ENCODE measurements around the gene TIGAR. TPM values are rescaled to one million over a fixed set of nuclear protein-coding genes. Genes with fewer than 3 reads are reported as not detected.

Gene TIGAR
- total and polyA plus RNA-seq, 3 donors from 2014 or later = 5.1 to 14.6 (median 14.2) TPM

DNA sequence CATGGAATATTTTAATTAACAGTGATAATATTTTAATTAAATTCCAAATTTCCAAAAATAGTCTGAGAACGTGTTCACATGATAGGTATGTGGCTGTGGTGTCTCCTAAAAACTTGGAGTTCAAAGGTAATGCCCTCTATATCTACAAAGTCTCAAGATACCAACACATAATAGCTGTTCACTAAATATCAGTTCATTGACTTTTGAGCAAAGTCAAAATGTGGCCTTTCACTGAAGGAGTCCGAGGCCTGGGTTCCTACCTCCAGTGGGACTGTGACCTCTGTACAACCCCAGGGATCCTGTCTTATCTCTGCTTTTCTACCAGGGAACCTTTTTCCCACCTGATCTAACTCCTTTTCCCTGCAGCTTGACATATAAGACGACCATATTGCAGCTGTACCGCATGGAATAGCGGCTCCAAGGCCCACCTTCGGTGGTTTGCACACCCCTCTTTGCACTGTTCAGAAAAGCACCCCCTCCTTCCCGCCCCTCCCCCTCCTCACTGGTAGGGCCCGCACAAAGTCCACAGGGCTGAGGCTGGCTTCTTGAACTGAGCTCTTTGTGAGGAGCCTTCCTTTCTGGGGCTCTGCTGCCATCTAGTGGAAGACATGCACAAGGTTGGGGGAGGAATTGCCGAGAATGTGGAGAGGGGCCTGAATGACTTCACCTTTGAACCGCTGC is 44.3 kb upstream of the TIGAR start:
- peak overlapping the region in 1 of 2 donors; percentile 55 for H3K27ac ChIP-seq
- DNase-seq = peak; percentile 89
- no peaks in the 10 kb centered on the region for H3K36me3 ChIP-seq (ENCODE audit: low read depth, missing control alignments)
- TF ChIP-seq, protein P1, sequence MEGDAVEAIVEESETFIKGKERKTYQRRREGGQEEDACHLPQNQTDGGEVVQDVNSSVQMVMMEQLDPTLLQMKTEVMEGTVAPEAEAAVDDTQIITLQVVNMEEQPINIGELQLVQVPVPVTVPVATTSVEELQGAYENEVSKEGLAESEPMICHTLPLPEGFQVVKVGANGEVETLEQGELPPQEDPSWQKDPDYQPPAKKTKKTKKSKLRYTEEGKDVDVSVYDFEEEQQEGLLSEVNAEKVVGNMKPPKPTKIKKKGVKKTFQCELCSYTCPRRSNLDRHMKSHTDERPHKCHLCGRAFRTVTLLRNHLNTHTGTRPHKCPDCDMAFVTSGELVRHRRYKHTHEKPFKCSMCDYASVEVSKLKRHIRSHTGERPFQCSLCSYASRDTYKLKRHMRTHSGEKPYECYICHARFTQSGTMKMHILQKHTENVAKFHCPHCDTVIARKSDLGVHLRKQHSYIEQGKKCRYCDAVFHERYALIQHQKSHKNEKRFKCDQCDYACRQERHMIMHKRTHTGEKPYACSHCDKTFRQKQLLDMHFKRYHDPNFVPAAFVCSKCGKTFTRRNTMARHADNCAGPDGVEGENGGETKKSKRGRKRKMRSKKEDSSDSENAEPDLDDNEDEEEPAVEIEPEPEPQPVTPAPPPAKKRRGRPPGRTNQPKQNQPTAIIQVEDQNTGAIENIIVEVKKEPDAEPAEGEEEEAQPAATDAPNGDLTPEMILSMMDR (IDR thresholded peaks at IDR 0.05) = peak; percentile 84 to 85 (median 84)
- no peak for TF ChIP-seq POLR2A (IDR thresholded peaks at IDR 0.05)
- no peaks in the 10 kb centered on the region for H3K9me3 ChIP-seq
- 5% methylated on average over 10 of the region's 10 CpGs for WGBS, 2 donors
- intact Hi-C loops (cut with DNase I; ENCODE audit: low total_unique reads) = loop anchor here (10.0 kb wide), 1 partner anchor 242 kb away; no protein-coding TSS in a partner anchor
- H3K4me3 ChIP-seq = no peak overlapping the region
- no peaks in the 10 kb centered on the region for H3K27me3 ChIP-seq
- H3K4me1 ChIP-seq = peaks cover 41% of the 10 kb centered on the region

DNA sequence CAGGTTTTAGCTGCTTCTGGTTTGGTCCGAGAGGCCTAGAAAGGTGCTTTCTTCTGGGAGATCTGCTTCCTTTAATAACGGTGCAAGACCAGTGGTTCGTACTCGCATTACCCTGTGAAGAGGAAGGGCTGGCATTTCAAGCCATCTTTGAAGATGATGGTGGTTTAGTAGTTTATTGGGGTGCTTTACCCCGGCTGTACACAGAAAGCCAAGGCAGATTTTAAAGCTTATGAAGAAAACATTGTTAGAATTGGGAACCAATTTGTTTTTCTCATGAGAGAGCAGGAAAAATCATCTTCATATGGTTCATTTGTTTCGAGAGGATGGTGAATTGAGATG is 43.8 kb upstream of the TIGAR start:
- no peak for DNase-seq
- TF ChIP-seq, protein P1 (IDR thresholded peaks at IDR 0.05) = peak in 1 of 3 experiments; percentile 56
- TF ChIP-seq POLR2A (IDR thresholded peaks at IDR 0.05) = no peak
- 25 to 32% methylated on average over 6 of the region's 6 CpGs for WGBS, 2 donors
- intact Hi-C loops (cut with DNase I; ENCODE audit: low total_unique reads) = loop anchor here (10.0 kb wide), 1 partner anchor 242 kb away; no protein-coding TSS in a partner anchor
- H3K27ac ChIP-seq = peak overlapping the region in 1 of 2 donors; percentile 55
- H3K36me3 ChIP-seq (ENCODE audit: low read depth, missing control alignments) = no peaks in the 10 kb centered on the region
- no peaks in the 10 kb centered on the region for H3K27me3 ChIP-seq
- peaks cover 41% of the 10 kb centered on the region for H3K4me1 ChIP-seq
- H3K4me3 ChIP-seq = no peak overlapping the region
- H3K9me3 ChIP-seq = no peaks in the 10 kb centered on the region

DNA sequence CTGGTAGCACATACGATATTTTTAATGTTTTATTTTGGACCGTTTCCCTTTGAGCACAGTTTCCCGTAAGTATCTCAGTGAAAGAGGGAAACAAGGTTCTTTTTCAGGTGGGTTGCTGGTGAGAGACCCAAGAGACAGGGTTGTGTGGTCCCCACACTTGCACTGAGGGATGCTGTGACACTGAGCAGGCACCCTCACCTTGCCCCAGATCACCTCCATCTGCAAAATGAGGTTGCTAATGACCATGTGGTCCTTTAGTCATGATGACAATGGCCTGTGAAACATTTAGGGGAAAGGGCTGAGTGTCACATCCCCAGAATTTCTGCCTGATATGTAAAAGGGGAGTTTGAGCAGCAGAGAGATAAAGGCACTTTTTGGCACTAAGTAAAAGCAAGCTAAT is 43.2 kb upstream of the TIGAR start:
- H3K27me3 ChIP-seq = no peaks in the 10 kb centered on the region
- no peak for DNase-seq
- intact Hi-C loops (cut with DNase I; ENCODE audit: low total_unique reads) = loop anchor here (10.0 kb wide), 1 partner anchor 243 kb away; no protein-coding TSS in a partner anchor
- H3K27ac ChIP-seq = no peak overlapping the region
- H3K36me3 ChIP-seq (ENCODE audit: low read depth, missing control alignments) = no peaks in the 10 kb centered on the region
- H3K4me1 ChIP-seq = peaks cover 41% of the 10 kb centered on the region
- no peak overlapping the region for H3K4me3 ChIP-seq
- WGBS, 2 donors = 55 to 66% methylated on average over 3 of the region's 3 CpGs
- TF ChIP-seq, protein P1 (IDR thresholded peaks at IDR 0.05) = no peak
- TF ChIP-seq POLR2A (IDR thresholded peaks at IDR 0.05) = no peak
- no peaks in the 10 kb centered on the region for H3K9me3 ChIP-seq

DNA sequence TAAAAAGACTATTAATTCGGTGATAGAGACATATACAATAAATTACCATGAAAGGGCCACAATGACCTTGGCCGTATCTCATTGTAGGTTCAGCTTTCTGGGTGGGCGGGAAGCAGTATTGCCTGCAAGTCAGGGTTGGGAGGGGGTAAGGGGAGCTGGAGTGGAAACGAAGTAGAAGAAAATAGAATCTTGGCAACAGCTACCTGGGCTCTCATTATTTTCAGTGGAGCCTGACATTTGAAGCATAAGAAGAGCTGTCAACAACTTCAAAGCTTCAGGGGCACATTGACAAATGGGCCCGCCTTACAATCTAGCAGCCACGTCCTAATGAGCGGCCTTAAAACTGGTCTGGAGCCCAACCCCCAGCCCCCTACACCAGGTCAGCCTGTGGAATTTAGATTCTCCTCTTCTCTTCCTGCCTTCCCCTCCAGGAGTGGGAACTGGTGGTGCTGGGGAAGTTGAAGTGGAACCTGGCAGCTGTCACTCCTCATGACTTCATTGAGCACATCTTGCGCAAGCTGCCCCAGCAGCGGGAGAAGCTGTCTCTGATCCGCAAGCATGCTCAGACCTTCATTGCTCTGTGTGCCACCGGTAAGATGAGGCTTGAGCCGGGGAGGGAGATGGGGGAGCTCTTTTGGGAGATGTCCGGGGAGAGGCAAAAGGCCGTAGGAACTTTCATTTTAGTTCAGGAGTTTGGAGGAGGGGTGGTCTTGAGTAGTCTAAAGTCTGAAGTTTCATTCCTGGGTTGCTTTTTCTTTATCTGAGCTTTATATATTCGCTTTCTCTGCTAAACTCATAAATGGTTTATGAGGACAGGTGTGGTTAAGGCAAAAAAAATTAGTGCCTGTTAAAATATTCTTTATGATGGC is 42.5 kb upstream of the TIGAR start:
- peak; percentile 45 for DNase-seq
- TF ChIP-seq, protein P1 (IDR thresholded peaks at IDR 0.05) = no peak
- TF ChIP-seq POLR2A (IDR thresholded peaks at IDR 0.05) = no peak
- WGBS, 2 donors = 36 to 43% methylated on average over 12 to 15 of the region's 15 CpGs
- H3K4me1 ChIP-seq = peaks cover 35% of the 10 kb centered on the region
- H3K36me3 ChIP-seq (ENCODE audit: low read depth, missing control alignments) = no peaks in the 10 kb centered on the region
- no peak overlapping the region for H3K4me3 ChIP-seq
- intact Hi-C loops (cut with DNase I; ENCODE audit: low total_unique reads) = loop anchor here (10.0 kb wide), 1 partner anchor 244 kb away; no protein-coding TSS in a partner anchor
- no peak overlapping the region for H3K27ac ChIP-seq
- H3K9me3 ChIP-seq = no peaks in the 10 kb centered on the region
- H3K27me3 ChIP-seq = no peaks in the 10 kb centered on the region
